GM21390 (cell line): ENCODE results near the gene TROAP.

ENCODE experiments used
- ATAC-seq: cut with Tn5 transposase; IDR thresholded peaks from one replicate; pipeline ENCODE4 v1.9.1; 2021; ENCODE audit not compliant: unreplicated experiment

TROAP gene

DNA sequence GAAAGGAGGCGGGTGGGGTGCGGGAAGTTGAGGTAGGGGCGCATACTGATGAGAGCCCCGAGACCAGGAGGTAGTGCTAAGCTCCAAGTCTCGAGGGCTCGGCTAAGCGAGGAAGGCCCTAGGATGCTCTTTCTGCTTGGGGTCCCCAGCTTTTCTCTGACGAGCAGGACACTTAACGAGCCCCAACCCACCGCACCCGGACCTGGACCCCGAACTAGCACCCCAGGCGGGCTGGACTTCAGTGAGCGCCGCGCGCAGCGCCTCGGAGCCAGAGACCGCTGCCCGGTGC is 18.7 kb downstream of the TROAP start:
- ATAC-seq = no peak

GRCh38 chr12:49342066-49342913 is 19.2 kb downstream of the TROAP start:
- ATAC-seq = peak; percentile 70

- ATAC-seq = no peak
These were observed 20.1 kb downstream of the TROAP start for GRCh38 chr12:49342914-49343731.

- no peak for ATAC-seq
These were observed 21.5 kb downstream of the TROAP start for GRCh38 chr12:49344486-49345050.

GRCh38 chr12:49345051-49345824 is 22.2 kb downstream of the TROAP start:
- no peak for ATAC-seq

GRCh38 chr12:49345825-49346658 is 23.0 kb downstream of the TROAP start:
- ATAC-seq = no peak

- ATAC-seq = no peak
These were observed 23.7 kb downstream of the TROAP start, which contains the start of gene DNAJC22 for GRCh38 chr12:49346659-49347310. DNAJC22 (plus strand) TSS chr12:49346888; CDS start chr12:49348873, 1,985 bp downstream.

- ATAC-seq = peak; percentile 57
These were observed 24.5 kb downstream of the TROAP start for GRCh38 chr12:49347311-49348193.

- no peak for ATAC-seq
These were observed 25.7 kb downstream of the TROAP start for GRCh38 chr12:49348781-49349180.

GRCh38 chr12:49349266-49349665 is 26.2 kb downstream of the TROAP start:
- ATAC-seq = no peak

DNA sequence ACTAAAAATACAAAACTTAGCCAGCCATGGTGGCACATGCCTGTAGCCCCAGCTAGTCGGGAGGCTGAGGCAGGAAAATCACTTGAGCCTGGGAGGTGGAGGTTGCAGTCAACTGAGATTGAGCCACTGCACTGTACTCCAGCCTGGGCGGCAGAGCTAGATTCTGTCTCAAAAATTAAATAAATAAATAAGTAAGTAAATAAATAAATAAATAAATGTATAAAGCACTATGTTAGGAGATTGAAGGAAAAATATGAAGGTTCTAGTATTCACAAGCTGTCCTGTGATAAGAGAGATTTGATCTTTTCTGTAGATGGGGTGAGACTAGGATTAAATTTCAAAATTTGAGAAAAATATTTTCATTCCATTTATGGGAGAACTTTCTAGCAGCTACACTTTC is 29.3 kb downstream of the TROAP start:
- no peak for ATAC-seq

GRCh38 chr12:49355913-49356312 is 32.9 kb downstream of the TROAP start:
- no peak for ATAC-seq

DNA sequence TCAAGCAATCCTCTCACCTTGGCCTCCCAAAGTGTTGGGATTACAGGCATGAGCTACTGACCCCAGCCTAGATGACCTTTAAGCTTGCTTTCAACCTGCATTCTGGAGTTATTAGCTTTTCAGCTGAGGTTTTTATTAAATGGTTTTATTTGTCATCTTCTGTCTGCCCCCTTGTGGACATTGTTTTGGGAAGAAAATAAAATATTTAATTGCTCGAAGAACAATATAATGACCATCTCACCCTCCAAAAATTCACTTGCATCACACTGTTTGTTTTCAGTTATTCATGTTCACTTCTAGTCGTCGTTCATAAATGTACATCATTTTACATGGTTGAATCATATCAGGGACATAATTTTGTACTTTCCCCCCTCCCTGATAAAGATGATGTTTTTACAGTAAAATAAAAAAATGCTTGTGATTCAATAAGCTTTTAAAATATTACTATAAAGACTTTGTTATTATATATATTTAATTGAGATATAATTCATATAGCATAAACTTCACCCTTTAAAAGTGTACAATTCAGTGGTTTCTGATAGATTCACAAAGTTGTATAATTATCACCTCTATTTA is 34.1 kb downstream of the TROAP start:
- no peak for ATAC-seq

GRCh38 chr12:49358483-49359141 is 35.6 kb downstream of the TROAP start:
- ATAC-seq = peak; percentile 57

DNA sequence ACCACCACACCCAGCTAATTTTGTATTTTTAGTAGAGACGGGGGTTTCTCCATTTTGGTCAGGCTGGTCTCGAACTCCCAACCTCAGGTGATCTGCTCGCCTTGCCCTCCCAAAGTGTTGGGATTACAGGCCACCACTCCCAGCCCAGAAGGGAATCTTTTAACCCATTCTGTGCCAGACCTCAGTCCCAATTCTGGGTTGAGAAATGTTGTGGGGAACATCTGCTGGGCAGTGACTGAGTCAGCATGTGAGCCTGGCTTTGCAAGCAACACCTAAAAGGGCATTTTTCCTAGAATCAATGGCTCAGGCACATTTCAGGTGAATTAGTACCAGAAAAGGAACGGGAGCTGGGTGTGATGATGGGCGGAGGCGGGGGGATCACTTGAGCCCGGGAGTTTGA is 36.6 kb downstream of the TROAP start:
- ATAC-seq = no peak

GRCh38 chr12:49362077-49362476 is 39.0 kb downstream of the TROAP start:
- no peak for ATAC-seq

DNA sequence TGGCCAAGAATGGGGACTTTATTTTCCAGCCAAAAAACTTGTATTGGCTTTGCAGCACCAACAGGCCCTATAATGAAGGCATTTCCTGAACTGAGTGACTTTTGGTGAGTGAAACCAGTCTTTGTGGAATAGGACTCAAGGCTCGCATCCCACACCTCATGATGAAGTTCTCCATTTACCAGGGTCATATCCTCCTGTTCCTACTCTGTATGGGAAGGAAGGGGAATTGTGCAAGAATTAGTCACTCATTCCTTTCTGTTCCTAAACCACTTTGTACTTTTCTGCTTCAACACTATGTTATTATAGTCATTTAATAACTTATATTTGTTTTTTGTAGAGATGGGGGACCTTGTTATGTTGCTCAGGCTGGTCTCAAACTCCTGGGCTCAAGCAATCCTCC is 41.9 kb downstream of the TROAP start:
- ATAC-seq = no peak

- no peak for ATAC-seq
These were observed 42.5 kb downstream of the TROAP start for GRCh38 chr12:49365542-49365941.
